ENCODE measurements around the gene CRHR1.

The CRHR1 gene

DNA sequence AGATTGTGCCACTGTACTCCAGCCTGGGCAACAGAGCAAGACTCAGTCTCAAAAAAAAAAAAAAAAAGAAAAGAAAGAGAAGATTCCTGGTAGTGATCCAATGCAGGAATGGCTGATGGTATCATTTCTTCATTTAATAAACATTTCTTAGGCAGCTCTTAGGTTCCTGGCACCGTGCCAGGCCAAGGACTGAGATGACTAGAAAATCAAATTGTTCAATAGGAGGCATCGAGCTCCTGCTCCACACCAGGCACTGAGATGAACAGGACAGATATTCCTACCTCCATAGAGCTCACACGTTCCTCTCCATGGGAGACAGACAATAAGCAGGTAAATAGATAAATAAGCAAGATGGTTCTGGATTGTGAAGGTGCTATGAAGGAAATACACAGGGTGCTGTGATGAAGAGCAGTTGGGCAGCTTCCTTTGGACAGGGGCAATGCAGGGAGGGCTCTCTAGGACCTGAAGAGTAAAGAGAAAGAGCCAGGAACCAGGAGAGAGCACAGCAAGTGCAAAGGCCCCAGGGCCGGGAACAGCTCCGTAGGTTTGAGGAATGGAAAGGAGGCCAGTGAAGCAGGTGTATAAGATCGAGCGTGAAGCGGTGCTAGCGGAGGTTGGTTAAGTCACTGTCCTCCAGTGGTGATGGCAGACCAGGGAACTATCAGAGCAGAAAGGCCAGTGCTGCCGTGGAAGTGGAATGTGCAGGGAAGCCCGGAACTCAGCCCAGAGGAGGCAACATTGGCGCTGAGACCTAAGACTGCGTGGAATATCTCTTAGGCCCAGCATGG lies 26.5 kb upstream of the CRHR1 start:
- TF ChIP-seq, protein P1, sequence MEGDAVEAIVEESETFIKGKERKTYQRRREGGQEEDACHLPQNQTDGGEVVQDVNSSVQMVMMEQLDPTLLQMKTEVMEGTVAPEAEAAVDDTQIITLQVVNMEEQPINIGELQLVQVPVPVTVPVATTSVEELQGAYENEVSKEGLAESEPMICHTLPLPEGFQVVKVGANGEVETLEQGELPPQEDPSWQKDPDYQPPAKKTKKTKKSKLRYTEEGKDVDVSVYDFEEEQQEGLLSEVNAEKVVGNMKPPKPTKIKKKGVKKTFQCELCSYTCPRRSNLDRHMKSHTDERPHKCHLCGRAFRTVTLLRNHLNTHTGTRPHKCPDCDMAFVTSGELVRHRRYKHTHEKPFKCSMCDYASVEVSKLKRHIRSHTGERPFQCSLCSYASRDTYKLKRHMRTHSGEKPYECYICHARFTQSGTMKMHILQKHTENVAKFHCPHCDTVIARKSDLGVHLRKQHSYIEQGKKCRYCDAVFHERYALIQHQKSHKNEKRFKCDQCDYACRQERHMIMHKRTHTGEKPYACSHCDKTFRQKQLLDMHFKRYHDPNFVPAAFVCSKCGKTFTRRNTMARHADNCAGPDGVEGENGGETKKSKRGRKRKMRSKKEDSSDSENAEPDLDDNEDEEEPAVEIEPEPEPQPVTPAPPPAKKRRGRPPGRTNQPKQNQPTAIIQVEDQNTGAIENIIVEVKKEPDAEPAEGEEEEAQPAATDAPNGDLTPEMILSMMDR (conservative IDR thresholded peaks at IDR 0.05; ENCODE audit: low read depth), result no peak
- no peak overlapping the region for H3K27ac ChIP-seq
- no peak for DNase-seq (ENCODE audit: low spot score)
- ChIA-PET CTCF (no interaction called here), POLR2A (ENCODE audit: low non-redundant PET) (no interaction called here)

DNA sequence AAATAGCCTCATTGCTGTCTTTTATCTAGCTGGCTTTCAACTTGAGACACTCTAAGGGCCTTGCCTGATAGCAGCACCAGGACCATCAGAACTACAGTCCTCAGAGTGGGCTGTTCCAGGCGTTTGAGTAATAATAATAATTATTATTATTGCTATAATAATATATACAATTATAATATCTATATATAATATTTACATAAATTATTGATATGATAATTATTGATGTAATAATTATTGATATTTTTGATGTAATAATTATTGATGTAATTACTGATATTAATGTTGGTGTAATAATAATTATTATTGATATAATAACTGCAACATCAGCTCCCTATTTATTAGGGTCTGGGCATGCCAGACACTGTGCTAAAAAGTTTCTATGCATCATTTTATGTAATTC lies 25.6 kb upstream of the CRHR1 start:
- ChIA-PET POLR2A (ENCODE audit: low non-redundant PET) (no interaction called here), CTCF (no interaction called here)
- DNase-seq (ENCODE audit: low spot score), result no peak
- no peak overlapping the region for H3K27ac ChIP-seq
- TF ChIP-seq, protein P1 (conservative IDR thresholded peaks at IDR 0.05; ENCODE audit: low read depth), result no peak

DNA sequence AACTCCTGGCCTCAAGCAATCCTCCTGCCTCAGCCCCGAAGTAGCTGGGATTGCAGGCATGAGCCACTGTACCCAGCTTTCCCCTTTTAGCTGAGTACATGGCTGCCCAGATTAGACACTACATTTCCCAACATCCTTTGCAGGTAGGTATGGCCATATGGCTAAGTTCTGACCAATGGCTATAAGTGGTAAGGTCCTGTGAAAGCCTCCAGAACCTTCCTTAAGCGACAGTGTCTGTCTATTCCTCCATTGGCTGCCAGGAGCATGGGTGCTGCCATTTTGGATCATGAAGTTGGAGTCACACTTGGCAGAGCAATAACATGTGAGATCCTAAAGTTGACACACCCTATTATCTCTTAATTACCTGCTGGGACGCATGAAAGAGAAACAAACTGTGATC lies 24.4 kb upstream of the CRHR1 start:
- ChIA-PET CTCF (no interaction called here), POLR2A (ENCODE audit: low non-redundant PET) (no interaction called here)
- no peak for DNase-seq (ENCODE audit: low spot score)
- no peak overlapping the region for H3K27ac ChIP-seq
- TF ChIP-seq, protein P1 (conservative IDR thresholded peaks at IDR 0.05; ENCODE audit: low read depth), result no peak

DNA sequence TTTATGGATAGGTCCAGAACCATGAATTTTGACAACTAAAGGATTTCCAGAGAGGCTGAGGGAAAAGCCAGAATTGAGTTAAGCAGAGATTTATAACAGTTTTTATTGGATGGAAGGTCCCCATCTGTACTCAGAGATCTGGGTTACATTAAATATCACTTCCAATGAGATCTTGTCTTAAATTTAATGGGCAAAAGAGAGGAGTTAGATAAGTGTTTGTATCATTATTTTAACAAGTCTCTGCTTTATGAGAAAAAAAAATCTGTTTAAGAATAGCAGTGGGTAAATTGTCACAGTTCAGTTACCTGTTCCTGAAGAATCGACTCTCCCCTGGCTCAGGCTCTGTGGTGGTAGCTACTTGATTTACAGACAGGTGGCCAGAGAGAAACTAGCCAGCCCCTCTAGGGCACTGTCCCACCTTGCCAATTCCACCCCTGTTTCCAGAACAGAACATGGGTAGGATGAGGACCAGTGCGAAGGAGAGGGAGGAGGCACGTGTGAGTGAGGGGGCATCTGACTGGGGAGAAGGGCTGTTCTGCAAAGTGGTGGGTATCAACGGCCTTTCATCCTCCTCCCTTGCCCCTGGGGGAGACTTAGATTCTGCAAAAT lies 22.1 kb upstream of the CRHR1 start:
- ChIA-PET CTCF (no interaction called here), POLR2A (ENCODE audit: low non-redundant PET) (no interaction called here)
- TF ChIP-seq, protein P1 (conservative IDR thresholded peaks at IDR 0.05; ENCODE audit: low read depth), result no peak
- no peak overlapping the region for H3K27ac ChIP-seq
- no peak for DNase-seq (ENCODE audit: low spot score)

DNA sequence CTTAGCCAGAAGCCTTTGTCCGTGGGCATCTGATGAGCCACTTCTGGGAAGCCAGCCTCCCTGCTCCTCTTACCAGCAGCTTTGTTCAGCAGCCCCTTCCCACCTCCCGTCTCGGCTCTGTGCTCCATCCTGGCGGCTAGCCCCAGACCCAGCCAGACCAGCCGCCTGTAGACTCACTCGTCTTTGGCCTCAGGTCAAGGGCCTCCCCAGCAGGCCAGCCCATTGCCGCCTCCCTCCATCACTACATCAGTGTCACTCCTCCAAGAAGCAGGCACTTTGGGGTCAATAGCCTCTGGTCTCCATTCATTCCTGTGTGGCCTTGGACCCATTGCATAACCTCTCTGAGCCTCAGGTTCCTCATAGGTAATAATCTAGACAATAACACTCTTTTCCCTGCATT lies 20.9 kb upstream of the CRHR1 start:
- no peak for DNase-seq (ENCODE audit: low spot score)

DNA sequence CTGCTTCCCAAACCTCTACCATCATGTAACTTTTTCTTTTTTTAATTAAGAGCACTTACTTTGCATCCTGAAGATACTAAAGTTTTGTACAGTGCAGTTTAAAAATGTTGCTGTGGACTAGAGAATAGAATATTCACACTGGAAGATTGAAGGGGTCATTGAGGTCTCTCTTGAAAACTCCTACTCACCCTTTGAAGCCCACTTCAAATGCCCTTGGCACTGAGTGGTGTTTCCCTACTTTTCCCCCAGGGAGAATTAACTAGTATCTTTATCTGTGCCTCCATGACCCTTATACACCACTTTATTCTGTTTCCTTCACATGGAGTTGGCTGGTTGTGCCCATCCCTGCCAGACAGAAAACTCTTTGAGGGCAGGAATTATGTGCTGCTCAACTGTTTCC lies 19.6 kb upstream of the CRHR1 start:
- CTCF ChIA-PET, result interaction anchor here (0.6 kb wide), 1 partner anchor 63 kb away, joined by 4 read pairs; no protein-coding TSS in a partner anchor
- POLR2A ChIA-PET (ENCODE audit: low non-redundant PET), result no interaction called here

More for the DNA sequence above, 20.9 kb upstream of the CRHR1 start:
- ChIA-PET CTCF (no interaction called here), POLR2A (ENCODE audit: low non-redundant PET) (no interaction called here)
- no peak overlapping the region for H3K27ac ChIP-seq
- TF ChIP-seq, protein P1 (conservative IDR thresholded peaks at IDR 0.05; ENCODE audit: low read depth), result no peak

More for the DNA sequence above, 19.6 kb upstream of the CRHR1 start:
- no peak for DNase-seq (ENCODE audit: low spot score)
- no peak overlapping the region for H3K27ac ChIP-seq
- TF ChIP-seq, protein P1 (conservative IDR thresholded peaks at IDR 0.05; ENCODE audit: low read depth), result no peak
